IMR-90 (cell line): Measurements from ENCODE around the gene INPP4A. TPM values are rescaled to one million over a fixed set of nuclear protein-coding genes. Genes with fewer than 3 reads are reported as not detected.

Experiments
- ATAC-seq: fragments of 200-7000 bp; cut with Tn5 transposase; 2 replicates; pipeline ENCODE4 v1.9.1; 2020; ENCODE audit warnings: low read depth, mild to moderate bottlenecking, moderate library complexity
- BruUV-seq: library from RNA; stranded (reverse); fragments of 400-500 nt; replicated peaks from 2 replicates; lab custom pipeline; 2021; lab: Mats Ljungman, UMichigan
- CTCF ChIA-PET: fragments of 300-600 bp; formaldehyde crosslinking; extraction: SDS; loops from one replicate; lab custom pipeline; 2021; ENCODE audit warnings: antibody characterized with exemption; lab: Yijun Ruan, JAX
- POLR2A ChIA-PET: fragments of 300-600 bp; sonication (Branson Sonifier 250); formaldehyde crosslinking; loops from one replicate; lab custom pipeline; 2022; ENCODE audit warnings: antibody characterized with exemption; ENCODE audit not compliant: unreplicated experiment; lab: Charles Lee
- DNase-seq: peaks from one replicate; pipeline ENCODE4 v3.0.0; 2013
- H2AFZ ChIP-seq: replicated peaks from 2 replicates; pipeline ENCODE3; 2013; ENCODE audit warnings: low read length, mild to moderate bottlenecking; ENCODE audit not compliant: poor library complexity
- H2AK5ac ChIP-seq: 2 replicates; pipeline ENCODE4 v1.6.1; 2013; ENCODE audit warnings: low read depth, low read length, inconsistent platforms
- H2AK9ac ChIP-seq: replicated peaks from 2 replicates; pipeline ENCODE3; 2013; ENCODE audit warnings: mild to moderate bottlenecking, low read depth, low read length, moderate library complexity; ENCODE audit not compliant: poor library complexity
- H2BK120ac ChIP-seq: 2 replicates; pipeline ENCODE4 v1.6.1; 2013; ENCODE audit warnings: low read depth, low read length, inconsistent platforms
- H2BK15ac ChIP-seq: 3 replicates; pipeline ENCODE4 v1.6.1; 2013; ENCODE audit warnings: low read depth, low read length, inconsistent platforms
- H2BK20ac ChIP-seq: 2 replicates; pipeline ENCODE4 v1.6.1; 2013; ENCODE audit warnings: low read depth, mild to moderate bottlenecking, inconsistent platforms, low read length, moderate library complexity
- H2BK5ac ChIP-seq: 2 replicates; pipeline ENCODE4 v1.6.1; 2013; ENCODE audit warnings: mild to moderate bottlenecking, low read depth, low read length, inconsistent platforms; ENCODE audit not compliant: poor library complexity, severe bottlenecking
- H3K14ac ChIP-seq: replicated peaks from 2 replicates; pipeline ENCODE4 v1.6.1; 2013; ENCODE audit warnings: low read depth, low read length, inconsistent platforms
- H3K18ac ChIP-seq: 2 replicates; pipeline ENCODE4 v1.6.1; 2013; ENCODE audit warnings: low read depth, low read length, control low read depth
- H3K23ac ChIP-seq: 2 replicates; pipeline ENCODE4 v1.6.1; 2013; ENCODE audit warnings: low read depth, low read length, inconsistent platforms
- H3K27ac ChIP-seq: 2 replicates; pipeline ENCODE4 v1.5.1; 2013; ENCODE audit warnings: mild to moderate bottlenecking, control low read depth, low read length; ENCODE audit not compliant: insufficient read depth
- H3K27me3 ChIP-seq: 2 replicates; pipeline ENCODE4 v1.6.1; 2013; ENCODE audit warnings: low read length; ENCODE audit not compliant: control insufficient read depth, insufficient read depth
- H3K36me3 ChIP-seq: 2 replicates; pipeline ENCODE4 v1.6.1; 2013; ENCODE audit warnings: low read length, mixed read lengths; ENCODE audit not compliant: control insufficient read depth, insufficient read depth
- H3K4ac ChIP-seq: 2 replicates; pipeline ENCODE4 v1.6.1; 2013; ENCODE audit warnings: low read depth, low read length, inconsistent platforms
- H3K4me1 ChIP-seq: 2 replicates; pipeline ENCODE4 v1.6.1; 2013; ENCODE audit warnings: low read length, mixed read lengths; ENCODE audit not compliant: control insufficient read depth, insufficient read depth
- H3K4me2 ChIP-seq: 2 replicates; pipeline ENCODE4 v1.6.1; 2013; ENCODE audit warnings: low read depth, mild to moderate bottlenecking, control low read depth, low read length, moderate library complexity
- H3K4me3 ChIP-seq: 2 replicates; pipeline ENCODE4 v1.5.1; 2013; ENCODE audit warnings: low read depth, mild to moderate bottlenecking, control low read depth, low read length, moderate library complexity; ENCODE audit not compliant: insufficient read depth
- H3K56ac ChIP-seq: 2 replicates; pipeline ENCODE4 v1.6.1; 2013; ENCODE audit warnings: low read length, inconsistent platforms; ENCODE audit not compliant: insufficient read depth; ENCODE audit errors: extremely low read depth
- H3K79me1 ChIP-seq, 2 experiments: 2 replicates each; pipeline ENCODE4 v1.6.1; 2013; ENCODE audit warnings: low read length in 2 of 2, inconsistent platforms in 1 of 2, low read depth in 1 of 2
- H3K9ac ChIP-seq: 2 replicates; pipeline ENCODE4 v1.6.1; 2013; ENCODE audit warnings: low read depth, low read length, control low read depth
- H3K9me1 ChIP-seq: 2 replicates; pipeline ENCODE4 v1.6.1; 2013; ENCODE audit warnings: low read length, inconsistent platforms; ENCODE audit not compliant: insufficient read depth
- H3K9me3 ChIP-seq: 2 replicates; pipeline ENCODE4 v1.6.1; 2013; ENCODE audit warnings: low read length; ENCODE audit not compliant: control insufficient read depth, insufficient read depth
- H4K20me1 ChIP-seq: 2 replicates; pipeline ENCODE4 v1.6.1; 2013; ENCODE audit warnings: low read length, inconsistent platforms; ENCODE audit not compliant: insufficient read depth
- H4K5ac ChIP-seq: 2 replicates; pipeline ENCODE4 v1.6.1; 2013; ENCODE audit warnings: mild to moderate bottlenecking, low read depth, low read length, control low read depth
- H4K8ac ChIP-seq, 2 experiments: 2 replicates each; pipeline ENCODE4 v1.6.1; 2013; ENCODE audit warnings: low read depth in 2 of 2, low read length in 2 of 2, control low read depth in 1 of 2, inconsistent platforms in 1 of 2
- H4K91ac ChIP-seq: 2 replicates; pipeline ENCODE4 v1.6.1; 2013; ENCODE audit warnings: low read depth, low read length, inconsistent platforms; ENCODE audit not compliant: insufficient read depth
- NFE2L2 ChIP-seq: fragments of 150-350 bp; IDR thresholded peaks from 2 replicates; pipeline ENCODE4 v1.6.1; 2016; ENCODE audit warnings: low read depth, mild to moderate bottlenecking, low read length
- RCOR1 ChIP-seq: IDR thresholded peaks from 2 replicates; pipeline ENCODE4 v1.6.1; 2012; ENCODE audit warnings: mild to moderate bottlenecking, low read length, improper control_type of control experiment; ENCODE audit not compliant: insufficient replicate concordance
- SMC3 ChIP-seq: fragments of 150-350 bp; IDR thresholded peaks from 2 replicates; pipeline ENCODE4 v1.6.1; 2016; ENCODE audit warnings: low read depth, mild to moderate bottlenecking, antibody characterized with exemption, low read length, moderate library complexity
- WGBS, 2 experiments: methylation state at CpG; one replicate each; pipeline versions ENCODE4 v1.1.5 to v1.1.7; 2013; ENCODE audit warnings: missing lambda C conversion rate in 2 of 2; ENCODE audit not compliant: insufficient read length in 1 of 2; ENCODE audit errors: extremely low coverage in 2 of 2; 5-methylcytosine and 5-hydroxymethylcytosine counted together
- dilution Hi-C: fragments of 300-500 bp; cut with HindIII; formaldehyde crosslinking; loops from one replicate; pipeline ENCODE4 v1.14.3; 2018; ENCODE audit warnings: low sequenced_read_pairs; ENCODE audit not compliant: unreplicated experiment
- in situ Hi-C: fragments of 300-500 bp; cut with MboI; formaldehyde crosslinking; loops from 3 replicates; pipeline ENCODE4 v1.14.3; 2019; ENCODE audit warnings: low sequenced_read_pairs, inconsistent platforms, mixed read lengths
- intact Hi-C: fragments of 100-400 bp; cut with micrococcal nuclease; formaldehyde crosslinking; loops from 2 replicates; pipeline ENCODE4 v1.10.0; 2022
- polyA plus RNA-seq, 3 experiments: library from polyadenylated mRNA; depleted of rRNA; stranded (reverse); fragments of >200 nt; gene quantifications; 2 replicates each; pipeline ENCODE4 v1.2.3, GENCODE V29; 2012; ENCODE audit warnings: low replicate concordance in 1 of 3
- total RNA-seq: library from RNA; depleted of rRNA; stranded (reverse); fragments of >200 nt; gene quantifications from 2 replicates; pipeline ENCODE4 v1.2.3, GENCODE V29; 2012

The INPP4A gene
- total and polyA plus RNA-seq, 2 of the 4 experiments (the other 2 are of a cell fraction) = 14.5 to 27.1 TPM

- H2BK15ac ChIP-seq = no peak overlapping the region
- no peak overlapping the region for H3K4me2 ChIP-seq
- TF ChIP-seq NFE2L2 = no peak
- no peak for TF ChIP-seq RCOR1
- no peak for TF ChIP-seq SMC3
- no peak overlapping the region for H2AFZ ChIP-seq
- no peak overlapping the region for H3K27ac ChIP-seq
- H3K4ac ChIP-seq = no peak overlapping the region
- H2AK9ac ChIP-seq = no peak overlapping the region
- H3K23ac ChIP-seq = no peak overlapping the region
- no peak overlapping the region for H2BK20ac ChIP-seq
- WGBS, 2 experiments = no CpG with 5 or more reads among the region's 5 CpGs
- dilution Hi-C loops = no loop called here
- DNase-seq (no peak), ATAC-seq (no peak)
- ChIA-PET CTCF (no interaction called here), POLR2A (no interaction called here)
- no peak overlapping the region for H2BK120ac ChIP-seq
- H2BK5ac ChIP-seq = no peak overlapping the region
- H4K20me1 ChIP-seq = peaks cover 6% of the 10 kb centered on the region; the same call in 1 of the 2 replicates
- H3K18ac ChIP-seq = no peak overlapping the region
- peaks cover 18% of the 10 kb centered on the region for H3K4me1 ChIP-seq
- peaks cover 13% of the 10 kb centered on the region for H3K9me1 ChIP-seq
- H3K4me3 ChIP-seq = no peak overlapping the region
- H3K79me1 ChIP-seq = peaks cover 12 to 70% of the 10 kb centered on the region in 2 experiments
- no peaks in the 10 kb centered on the region for H3K9me3 ChIP-seq
- no peak overlapping the region for H4K5ac ChIP-seq
- H4K8ac ChIP-seq = no peak overlapping the region
- H4K91ac ChIP-seq = no peak overlapping the region
- no peaks in the 10 kb centered on the region for H3K27me3 ChIP-seq
- H3K14ac ChIP-seq = no peak overlapping the region
- BruUV-seq = no TSS peak
- intact Hi-C loops = no loop called here
- H3K9ac ChIP-seq = no peak overlapping the region
- no peaks in the 10 kb centered on the region for H3K36me3 ChIP-seq
- in situ Hi-C loops = no loop called here
- no peak overlapping the region for H3K56ac ChIP-seq
- no peak overlapping the region for H2AK5ac ChIP-seq
Observed at GRCh38 chr2:98512699-98513098, 68.0 kb downstream of the INPP4A start.
